GM18861 (cell line): ENCODE results near the gene GALNS.
"Not testable (repeated sequence)": the region's sequence is repeated elsewhere in the genome, so short reads cannot be mapped to it uniquely, and the experiment has no call there.

Experiments used
- ATAC-seq: cut with Tn5 transposase; IDR thresholded peaks from one replicate; pipeline ENCODE4 v1.9.1; 2021; ENCODE audit not compliant: unreplicated experiment

GALNS gene

DNA sequence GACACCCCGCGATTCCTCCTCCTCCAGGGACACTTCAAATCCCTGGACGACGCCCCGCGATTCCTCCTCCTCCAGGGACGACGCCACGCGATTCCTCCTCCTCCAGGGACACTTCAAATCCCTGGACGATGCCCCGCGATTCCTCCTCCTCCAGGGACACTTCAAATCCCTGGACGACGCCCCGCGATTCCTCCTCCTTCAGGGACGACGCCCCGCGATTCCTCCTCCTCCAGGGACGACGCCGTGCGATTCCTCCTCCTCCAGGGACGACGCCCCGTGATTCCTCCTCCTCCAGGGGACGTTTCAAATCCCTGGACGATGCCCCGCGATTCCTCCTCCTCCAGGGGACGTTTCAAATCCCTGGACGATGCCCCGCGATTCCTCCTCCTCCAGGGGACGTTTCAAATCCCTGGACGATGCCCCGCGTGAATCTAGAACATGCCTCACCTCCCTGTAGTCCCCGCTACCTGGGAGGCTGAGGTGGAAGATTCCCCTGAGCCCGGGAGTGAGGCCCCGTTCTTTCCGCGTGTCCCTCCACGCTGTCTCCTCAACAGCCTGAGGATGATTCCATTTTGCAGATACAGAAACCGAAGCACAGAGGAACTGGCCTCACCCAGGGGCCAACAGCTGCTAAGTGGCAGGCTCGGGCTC lies 33.1 kb upstream of the GALNS start:
- ATAC-seq: not testable (repeated sequence)

GRCh38 chr16:88888461-88889387 lies 32.0 kb upstream of the GALNS start:
- ATAC-seq: no peak

DNA sequence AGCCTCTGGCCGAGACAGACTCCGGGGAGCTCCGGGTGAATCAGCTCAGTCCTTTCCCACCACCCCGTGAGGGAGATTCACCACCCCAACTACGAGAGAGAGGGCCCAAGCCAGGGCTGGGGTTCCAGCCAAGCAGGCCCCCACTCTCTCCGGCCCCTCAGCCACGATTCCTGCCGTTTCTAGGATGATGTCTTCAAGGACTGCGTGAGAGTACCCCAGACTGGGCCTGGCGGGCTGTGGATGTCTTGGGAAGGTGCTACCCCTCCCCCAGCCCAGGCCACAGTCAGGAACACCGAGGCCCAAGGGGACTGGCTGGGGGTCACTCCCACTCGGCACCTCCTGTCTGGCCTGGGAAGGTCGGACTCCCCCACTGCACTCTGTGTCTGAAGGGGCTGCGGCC lies 31.3 kb upstream of the GALNS start:
- ATAC-seq: no peak

DNA sequence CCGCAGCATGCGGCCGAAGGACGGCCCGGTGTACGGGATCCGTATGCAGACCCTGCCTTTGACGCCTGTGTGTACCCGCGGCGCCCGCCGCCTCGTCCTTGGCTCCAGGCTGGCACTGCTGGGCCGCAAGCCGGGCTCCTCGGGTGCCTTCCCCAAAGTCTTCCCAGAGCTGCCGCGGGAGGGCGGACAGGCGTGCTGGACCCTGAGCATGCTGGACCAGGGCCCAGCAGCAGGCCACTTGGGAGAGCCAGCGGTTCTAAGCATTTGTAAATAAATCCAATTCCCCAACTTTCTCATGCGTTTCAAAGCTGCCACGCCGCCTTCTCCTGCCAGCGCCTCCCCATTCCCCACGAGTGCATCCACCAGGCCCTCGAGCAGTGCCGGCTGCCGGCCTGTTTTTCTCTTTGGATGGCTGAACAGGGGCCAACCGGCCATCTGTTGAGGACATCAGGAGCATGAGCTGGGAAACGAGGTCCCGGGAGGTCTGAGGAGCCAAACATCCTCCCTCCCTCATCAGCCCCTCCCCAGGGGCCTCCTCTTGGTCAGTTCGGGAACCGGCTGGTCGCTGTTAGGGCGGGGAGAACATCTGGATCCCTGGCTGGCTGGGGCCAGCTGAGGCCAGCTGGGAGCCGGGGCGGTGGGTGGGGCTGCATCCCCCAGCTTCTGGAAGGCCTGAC lies 30.2 kb upstream of the GALNS start:
- no peak for ATAC-seq

DNA sequence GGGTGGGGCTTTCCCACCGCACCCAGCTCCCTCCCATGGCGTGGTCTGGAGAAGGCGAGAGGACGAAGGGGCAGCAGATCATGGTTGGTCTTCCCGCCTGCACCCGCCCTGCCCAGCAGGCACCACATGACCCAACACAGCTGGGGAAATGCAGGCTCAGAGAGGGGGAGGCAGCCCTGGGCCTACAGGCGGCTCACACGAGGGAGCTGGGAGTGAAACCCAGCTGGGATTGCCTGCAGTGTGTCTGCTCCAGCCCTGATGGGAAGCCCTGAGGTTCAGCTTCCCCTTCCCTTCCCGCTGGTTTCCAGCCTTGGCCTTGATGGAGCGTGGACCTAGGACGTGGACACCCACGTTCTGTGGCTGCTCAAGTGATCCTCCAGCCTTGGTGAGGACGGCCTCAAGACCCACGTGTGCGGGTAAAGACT lies 29.7 kb upstream of the GALNS start:
- ATAC-seq: no peak

DNA sequence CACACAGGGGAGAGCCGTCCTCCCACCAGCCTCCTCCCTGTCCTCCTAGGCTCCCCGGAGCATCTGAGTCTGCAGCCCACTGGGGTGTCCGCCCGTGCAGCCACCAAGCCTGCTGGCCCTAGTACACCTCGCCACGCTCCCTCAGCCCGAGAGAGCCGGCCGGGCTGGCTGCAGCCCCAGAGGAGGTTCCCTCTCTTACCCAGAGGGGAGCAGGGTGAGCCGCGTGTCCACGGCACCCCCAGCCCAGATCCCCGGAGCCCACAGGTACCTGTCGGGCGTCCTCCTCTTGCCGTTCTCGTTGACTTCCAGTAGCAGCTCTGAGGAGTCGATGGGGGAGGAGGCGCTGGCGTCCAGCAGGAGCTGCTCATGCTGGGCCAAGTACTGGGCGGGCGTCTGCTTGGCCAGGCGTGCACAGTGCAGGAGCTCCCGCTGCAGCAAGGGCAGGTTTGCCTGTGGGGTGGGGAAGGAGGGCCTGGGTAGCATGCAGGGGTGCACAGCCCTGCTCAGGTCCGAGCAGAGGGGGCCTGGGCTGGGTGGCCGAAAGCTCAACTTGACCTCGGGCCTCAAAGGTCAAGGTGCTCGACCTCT lies 29.0 kb upstream of the GALNS start:
- ATAC-seq: no peak

- no peak for ATAC-seq
These were observed 28.0 kb upstream of the GALNS start for GRCh38 chr16:88884569-88885271.

- no peak for ATAC-seq
These were observed 27.2 kb upstream of the GALNS start for GRCh38 chr16:88883946-88884345.

GRCh38 chr16:88883117-88883895 lies 26.6 kb upstream of the GALNS start:
- ATAC-seq: no peak

GRCh38 chr16:88882358-88883030 lies 25.7 kb upstream of the GALNS start:
- ATAC-seq: no peak

- ATAC-seq: no peak
These were observed 25.1 kb upstream of the GALNS start for GRCh38 chr16:88881675-88882357.

- ATAC-seq: no peak
These were observed 24.4 kb upstream of the GALNS start for GRCh38 chr16:88881007-88881615.

DNA sequence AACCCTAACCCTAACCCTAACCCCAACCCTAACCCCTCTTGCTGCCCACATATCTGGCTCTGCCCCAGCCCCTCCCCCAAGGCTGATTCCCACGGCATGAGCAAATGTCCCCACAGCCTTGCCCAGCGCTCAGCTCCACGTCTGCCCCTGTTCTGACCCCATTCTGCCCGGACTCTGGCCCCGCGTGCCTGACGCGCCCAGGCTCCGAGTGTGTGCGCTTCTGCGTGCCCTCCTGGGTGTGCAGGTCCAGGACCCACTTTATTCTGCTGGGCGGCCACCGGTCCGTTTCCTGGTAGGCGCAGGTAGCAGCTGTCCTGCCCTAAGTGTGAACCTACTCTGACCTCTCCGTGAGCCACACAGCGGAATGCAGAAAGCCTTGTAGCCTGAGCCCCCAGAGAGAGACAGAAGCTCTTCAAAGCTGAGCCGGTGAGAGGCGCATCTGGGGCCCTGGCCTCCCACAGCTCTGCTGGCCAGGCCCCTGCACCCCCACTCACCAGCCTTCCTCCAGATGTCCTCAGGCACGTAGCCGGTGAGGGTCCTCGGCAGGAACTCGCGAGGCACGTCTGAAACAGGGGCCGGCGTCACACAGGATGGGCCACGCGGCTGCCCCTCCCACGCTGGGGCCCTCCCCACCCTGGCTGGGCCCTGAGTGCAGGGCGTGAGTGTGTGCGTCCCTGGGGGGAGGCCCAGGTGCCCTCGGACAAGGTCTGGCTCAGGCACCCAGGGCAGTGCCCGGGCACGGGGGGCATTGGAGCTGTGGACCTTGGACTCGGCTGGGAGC lies 23.7 kb upstream of the GALNS start:
- no peak for ATAC-seq

DNA sequence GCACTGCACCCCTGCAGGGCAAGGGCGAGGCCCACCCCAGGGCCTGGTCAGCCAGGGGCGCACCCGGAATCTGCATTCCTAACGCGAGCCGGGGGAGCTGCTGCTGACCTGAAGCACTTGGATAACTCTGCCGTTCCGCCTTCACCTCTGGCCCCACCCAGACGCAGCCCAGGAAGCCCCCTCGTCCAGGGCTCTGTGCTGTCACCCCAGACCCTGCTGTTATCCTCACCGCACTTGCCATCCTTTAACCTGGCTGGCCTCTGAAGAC lies 23.0 kb upstream of the GALNS start:
- no peak for ATAC-seq

DNA sequence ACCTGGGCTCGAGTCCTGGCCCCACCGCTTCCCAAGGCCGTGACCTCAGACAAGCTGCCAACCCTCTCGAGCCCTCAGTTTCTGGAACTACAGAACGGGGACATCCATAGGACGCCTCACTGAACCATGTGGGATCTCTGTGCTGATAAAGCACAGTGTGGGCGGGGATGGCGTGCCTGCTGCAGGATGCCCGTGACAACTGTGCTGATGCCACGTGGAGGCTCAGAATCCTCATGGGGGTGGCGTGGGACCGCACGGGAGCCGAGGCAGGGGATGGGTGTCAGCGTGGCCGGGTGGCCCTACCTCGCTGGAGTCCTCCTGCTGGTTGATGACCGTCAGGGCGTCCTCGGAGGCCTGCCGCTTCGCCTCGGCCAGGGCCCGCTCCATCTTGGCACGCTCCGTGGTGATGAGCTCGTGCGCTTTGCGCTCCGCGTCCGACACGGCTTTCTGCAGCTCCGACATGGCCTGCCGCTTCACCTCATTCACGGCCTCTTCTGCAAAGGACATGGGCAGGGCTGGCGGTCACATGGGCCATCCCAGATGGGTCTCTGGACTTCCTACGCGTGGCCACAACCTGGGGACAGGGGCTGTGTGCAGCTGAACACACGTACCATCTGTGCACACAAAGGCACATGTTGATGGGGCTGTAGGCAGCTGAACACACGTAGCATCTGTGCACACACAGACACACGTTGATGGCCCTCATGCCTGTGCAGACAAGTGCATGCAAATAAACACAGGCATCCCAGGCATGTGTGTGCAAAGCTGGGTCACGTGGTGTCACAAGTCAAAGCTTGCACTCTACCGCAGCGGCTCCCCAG lies 22.4 kb upstream of the GALNS start:
- no peak for ATAC-seq

- no peak for ATAC-seq
These were observed 21.6 kb upstream of the GALNS start for GRCh38 chr16:88878356-88878755.
